Astrocyte (in vitro differentiated cells and primary cell): ENCODE data around the gene CD84. TPM values are rescaled to one million over a fixed set of nuclear protein-coding genes. Genes with fewer than 3 reads are reported as not detected.

Experiments used
- DNase-seq: peaks from one replicate; pipeline ENCODE4 v3.0.0-alpha.2; 2010; ENCODE audit warnings: low read depth
- FAIRE-seq: peaks from 2 replicates; lab custom pipeline; 2011; peaks lifted over from hg19 to GRCh38; lab: Jason Lieb, UNC
- H2AFZ ChIP-seq: 2 replicates; pipeline ENCODE4 v1.6.0; 2012; ENCODE audit warnings: low read depth, low read length, inconsistent platforms
- H3K27ac ChIP-seq: 2 replicates; pipeline ENCODE4 v1.5.1; 2011; ENCODE audit warnings: low read depth, low read length, inconsistent platforms
- H3K27me3 ChIP-seq: 2 replicates; pipeline ENCODE4 v1.6.0; 2011; ENCODE audit warnings: low read length, inconsistent platforms; ENCODE audit not compliant: insufficient read depth
- H3K36me3 ChIP-seq: 2 replicates; pipeline ENCODE4 v1.5.1; 2011; ENCODE audit warnings: low read length, inconsistent platforms; ENCODE audit not compliant: insufficient read depth
- H3K4me1 ChIP-seq: 2 replicates; pipeline ENCODE4 v1.5.1; 2011; ENCODE audit warnings: low read length, inconsistent platforms; ENCODE audit not compliant: insufficient read depth
- H3K4me2 ChIP-seq: 2 replicates; pipeline ENCODE4 v1.6.0; 2012; ENCODE audit warnings: low read length, inconsistent platforms
- H3K4me3 ChIP-seq: 2 replicates; pipeline ENCODE4 v1.5.1; 2011; ENCODE audit warnings: low read depth, mild to moderate bottlenecking, low read length, inconsistent platforms; ENCODE audit not compliant: insufficient read depth
- H3K79me2 ChIP-seq: 2 replicates; pipeline ENCODE4 v1.6.0; 2012; ENCODE audit warnings: mild to moderate bottlenecking, low read length, inconsistent platforms; ENCODE audit not compliant: insufficient read depth
- H3K9ac ChIP-seq: 2 replicates; pipeline ENCODE4 v1.6.0; 2012; ENCODE audit warnings: mild to moderate bottlenecking, low read length, inconsistent platforms
- H3K9me3 ChIP-seq: 2 replicates; pipeline ENCODE4 v1.5.1; 2012; ENCODE audit warnings: low read depth, mild to moderate bottlenecking, low read length, inconsistent platforms; ENCODE audit not compliant: insufficient read depth
- H4K20me1 ChIP-seq: 2 replicates; pipeline ENCODE4 v1.6.0; 2012; ENCODE audit warnings: low read length, inconsistent platforms; ENCODE audit not compliant: insufficient read depth
- H3K27ac Mint-ChIP-seq: one replicate; pipeline ENCODE4 v1.8.0; 2021; ENCODE audit warnings: mild to moderate bottlenecking, mixed read lengths; ENCODE audit not compliant: unreplicated experiment
- H3K27me3 Mint-ChIP-seq: one replicate; pipeline ENCODE4 v1.8.0; 2021; ENCODE audit warnings: low read depth, mixed read lengths; ENCODE audit not compliant: unreplicated experiment
- H3K36me3 Mint-ChIP-seq: one replicate; pipeline ENCODE4 v1.8.0; 2021; ENCODE audit warnings: low read depth, mixed read lengths; ENCODE audit not compliant: unreplicated experiment
- H3K4me1 Mint-ChIP-seq: one replicate; pipeline ENCODE4 v1.8.0; 2021; ENCODE audit warnings: low read depth, mixed read lengths; ENCODE audit not compliant: unreplicated experiment
- H3K4me3 Mint-ChIP-seq: one replicate; pipeline ENCODE4 v1.8.0; 2021; ENCODE audit warnings: mild to moderate bottlenecking, moderate library complexity, mixed read lengths; ENCODE audit not compliant: unreplicated experiment
- H3K9me3 Mint-ChIP-seq: one replicate; pipeline ENCODE4 v1.8.0; 2021; ENCODE audit warnings: mild to moderate bottlenecking, mixed read lengths; ENCODE audit not compliant: unreplicated experiment
- EZH2 ChIP-seq: IDR thresholded peaks from 2 replicates; pipeline ENCODE4 v1.6.1; 2012; ENCODE audit warnings: mild to moderate bottlenecking, low read length, inconsistent platforms; ENCODE audit not compliant: insufficient read depth
- total RNA-seq: library from RNA; stranded (reverse); gene quantifications from 2 replicates; pipeline ENCODE4 v1.2.1, GENCODE V29; 2021
- TF ChIP-seq, protein P1 (sequence below): IDR thresholded peaks from 2 replicates; pipeline ENCODE4 v1.5.1; 2011; ENCODE audit warnings: low read depth, mild to moderate bottlenecking, inconsistent platforms, low read length, moderate library complexity; ENCODE audit not compliant: insufficient read depth

The CD84 gene
- total RNA-seq, 1 donor from 2014 or later: not detected

DNA sequence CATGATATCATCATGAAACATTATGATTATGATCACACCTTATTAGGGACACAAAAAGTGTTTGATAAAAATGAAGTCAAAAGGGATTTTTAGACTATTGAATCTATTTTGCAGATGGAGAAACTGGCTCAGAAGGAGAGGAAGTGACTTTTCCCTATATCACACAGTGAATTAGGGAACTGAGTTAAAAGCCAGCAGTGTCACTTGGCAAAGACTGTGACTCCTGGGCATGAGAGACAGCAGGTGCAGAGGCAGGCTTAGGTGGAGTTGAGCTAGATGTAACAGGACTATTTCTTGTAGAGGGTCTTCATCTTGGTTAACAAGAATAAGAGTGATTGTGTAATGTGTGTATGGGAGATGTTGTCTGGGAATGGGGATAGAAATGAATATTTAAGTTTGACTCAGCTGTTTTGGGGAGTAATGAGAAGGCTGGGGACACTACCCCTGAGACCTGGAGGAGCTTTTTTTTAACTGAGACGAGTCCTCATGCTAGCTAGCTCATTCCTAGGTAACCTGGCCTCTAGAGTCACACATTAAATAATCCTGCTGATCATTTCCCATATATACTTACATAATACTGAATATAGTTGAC is 1.0 kb upstream of the CD84 start:
- FAIRE-seq: no peak
- H3K36me3 Mint-ChIP-seq: no peaks in the 10 kb centered on the region
- peaks cover 2% of the 10 kb centered on the region for H3K27me3 Mint-ChIP-seq

DNA sequence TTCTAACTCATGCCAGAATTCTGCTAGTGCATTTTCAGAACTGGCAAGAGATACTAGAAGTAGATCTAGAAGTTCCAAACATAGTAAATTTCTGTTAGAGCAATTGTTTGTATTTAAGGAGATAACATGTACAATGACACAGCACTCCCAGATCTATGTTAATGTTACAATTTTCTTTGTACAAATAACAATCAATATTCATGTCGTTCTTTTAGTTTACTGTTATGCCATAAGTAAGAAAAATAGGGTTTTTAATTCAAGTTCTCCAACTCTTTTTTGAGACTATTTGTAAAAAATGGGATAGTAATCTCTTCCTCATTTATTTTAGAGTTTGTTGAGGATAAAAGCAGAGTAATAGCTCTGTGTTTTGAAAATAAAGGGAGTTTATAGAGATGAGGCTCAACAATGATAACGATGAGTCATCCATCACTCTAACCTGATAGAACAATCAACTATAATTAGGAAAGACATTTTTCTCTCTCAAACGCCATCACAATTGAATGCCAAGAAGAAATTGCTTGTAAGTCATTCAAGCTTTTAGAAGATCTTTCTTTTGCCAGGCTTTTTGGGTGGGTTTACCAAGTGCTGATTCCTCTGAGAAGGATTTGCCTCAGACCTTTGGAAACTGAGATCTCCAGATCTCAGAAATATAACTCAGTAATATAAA is 638 bp downstream of the CD84 start:
- H3K27me3 Mint-ChIP-seq: peaks cover 2% of the 10 kb centered on the region
- H3K9me3 ChIP-seq: no peaks in the 10 kb centered on the region
- H3K4me2 ChIP-seq: no peak overlapping the region
- H3K36me3 ChIP-seq: no peaks in the 10 kb centered on the region
- H3K36me3 Mint-ChIP-seq: no peaks in the 10 kb centered on the region
- DNase-seq: no peak
- H2AFZ ChIP-seq: no peak overlapping the region
- H3K9me3 Mint-ChIP-seq: peaks cover 4% of the 10 kb centered on the region
- H3K27me3 ChIP-seq: no peaks in the 10 kb centered on the region
- no peaks in the 10 kb centered on the region for H3K4me1 ChIP-seq
- no peak overlapping the region for H3K27ac Mint-ChIP-seq
- H3K79me2 ChIP-seq: no peaks in the 10 kb centered on the region
- H4K20me1 ChIP-seq: no peaks in the 10 kb centered on the region
- no peaks in the 10 kb centered on the region for H3K4me1 Mint-ChIP-seq
- no peak overlapping the region for H3K9ac ChIP-seq
- TF ChIP-seq EZH2: no peak
- TF ChIP-seq, protein P1, sequence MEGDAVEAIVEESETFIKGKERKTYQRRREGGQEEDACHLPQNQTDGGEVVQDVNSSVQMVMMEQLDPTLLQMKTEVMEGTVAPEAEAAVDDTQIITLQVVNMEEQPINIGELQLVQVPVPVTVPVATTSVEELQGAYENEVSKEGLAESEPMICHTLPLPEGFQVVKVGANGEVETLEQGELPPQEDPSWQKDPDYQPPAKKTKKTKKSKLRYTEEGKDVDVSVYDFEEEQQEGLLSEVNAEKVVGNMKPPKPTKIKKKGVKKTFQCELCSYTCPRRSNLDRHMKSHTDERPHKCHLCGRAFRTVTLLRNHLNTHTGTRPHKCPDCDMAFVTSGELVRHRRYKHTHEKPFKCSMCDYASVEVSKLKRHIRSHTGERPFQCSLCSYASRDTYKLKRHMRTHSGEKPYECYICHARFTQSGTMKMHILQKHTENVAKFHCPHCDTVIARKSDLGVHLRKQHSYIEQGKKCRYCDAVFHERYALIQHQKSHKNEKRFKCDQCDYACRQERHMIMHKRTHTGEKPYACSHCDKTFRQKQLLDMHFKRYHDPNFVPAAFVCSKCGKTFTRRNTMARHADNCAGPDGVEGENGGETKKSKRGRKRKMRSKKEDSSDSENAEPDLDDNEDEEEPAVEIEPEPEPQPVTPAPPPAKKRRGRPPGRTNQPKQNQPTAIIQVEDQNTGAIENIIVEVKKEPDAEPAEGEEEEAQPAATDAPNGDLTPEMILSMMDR: no peak
- H3K4me3 ChIP-seq: no peak overlapping the region
- FAIRE-seq: no peak
- no peak overlapping the region for H3K4me3 Mint-ChIP-seq
- no peak overlapping the region for H3K27ac ChIP-seq

More for the DNA sequence above, 1.0 kb upstream of the CD84 start:
- no peak overlapping the region for H3K4me3 Mint-ChIP-seq
- no peaks in the 10 kb centered on the region for H3K4me1 Mint-ChIP-seq
- H3K9ac ChIP-seq: no peak overlapping the region
- H3K4me1 ChIP-seq: no peaks in the 10 kb centered on the region
- no peak overlapping the region for H3K4me3 ChIP-seq
- H3K9me3 Mint-ChIP-seq: peaks cover 8% of the 10 kb centered on the region
- H3K36me3 ChIP-seq: no peaks in the 10 kb centered on the region
- no peak overlapping the region for H2AFZ ChIP-seq
- H3K79me2 ChIP-seq: no peaks in the 10 kb centered on the region
- H3K27ac ChIP-seq: no peak overlapping the region
- no peaks in the 10 kb centered on the region for H3K9me3 ChIP-seq
- DNase-seq: no peak
- H3K4me2 ChIP-seq: no peak overlapping the region
- no peaks in the 10 kb centered on the region for H4K20me1 ChIP-seq
- TF ChIP-seq EZH2: no peak
- TF ChIP-seq, protein P1: no peak
- no peaks in the 10 kb centered on the region for H3K27me3 ChIP-seq
- H3K27ac Mint-ChIP-seq: no peak overlapping the region

DNA sequence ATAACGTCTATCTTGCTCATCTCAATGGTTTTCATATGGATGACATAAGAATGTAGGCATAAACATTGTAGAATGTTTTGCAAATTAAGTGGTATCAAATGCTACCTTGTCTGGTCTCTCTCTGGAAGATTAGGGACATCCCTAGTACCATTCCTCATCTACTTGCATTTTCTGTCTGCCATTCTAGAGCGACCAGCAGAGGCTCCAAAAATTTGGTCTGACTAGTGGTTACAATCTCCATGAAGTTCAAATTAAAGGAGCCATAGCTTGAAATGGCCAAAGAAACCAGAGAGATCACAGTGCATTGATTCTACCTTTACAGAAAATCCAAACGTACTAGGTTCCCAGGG is 1.1 kb downstream of the CD84 start:
- peaks cover under 1% of the 10 kb centered on the region for H3K9me3 Mint-ChIP-seq
- H3K36me3 Mint-ChIP-seq: no peaks in the 10 kb centered on the region
- H3K9me3 ChIP-seq: no peaks in the 10 kb centered on the region
- no peaks in the 10 kb centered on the region for H3K4me1 ChIP-seq
- peaks cover 2% of the 10 kb centered on the region for H3K27me3 Mint-ChIP-seq
- H3K79me2 ChIP-seq: no peaks in the 10 kb centered on the region
- no peaks in the 10 kb centered on the region for H3K4me1 Mint-ChIP-seq
- H3K9ac ChIP-seq: no peak overlapping the region
- no peaks in the 10 kb centered on the region for H4K20me1 ChIP-seq
- no peak overlapping the region for H3K27ac ChIP-seq
- TF ChIP-seq, protein P1: no peak
- TF ChIP-seq EZH2: no peak
- H3K27me3 ChIP-seq: no peaks in the 10 kb centered on the region
- FAIRE-seq (no peak), DNase-seq (no peak)
- H3K4me2 ChIP-seq: no peak overlapping the region
- no peak overlapping the region for H3K27ac Mint-ChIP-seq
- H3K4me3 ChIP-seq: no peak overlapping the region
- H2AFZ ChIP-seq: no peak overlapping the region
- no peak overlapping the region for H3K4me3 Mint-ChIP-seq
- no peaks in the 10 kb centered on the region for H3K36me3 ChIP-seq
